A673 (cell line): ENCODE results near the gene DHX38.

Experiments used
- CTCF ChIP-seq: fragments of 300-800, 200-600 bp; sonication (generic); conservative IDR thresholded peaks from 2 replicates; pipeline ENCODE4 v1.5.1; 2017; ENCODE audit warnings: low read depth, mild to moderate bottlenecking, antibody characterized with exemption, low read length, moderate library complexity, mixed read lengths
- EZH2 ChIP-seq: fragments of 200-600 bp; sonication (generic); IDR thresholded peaks from 2 replicates; pipeline ENCODE4 v1.6.1; 2017; ENCODE audit warnings: borderline replicate concordance, low read depth, mild to moderate bottlenecking, mixed read lengths, antibody characterized with exemption, low read length; ENCODE audit not compliant: poor library complexity, severe bottlenecking

- TF ChIP-seq CTCF = no peak
- no peak for TF ChIP-seq EZH2
Observed at GRCh38 chr16:72125635-72126428, 32.2 kb downstream of the DHX38 start.
